Esophagus mucosa (tissue), 1 donor: Measurements from ENCODE around the gene SYK. TPM values are rescaled to one million over a fixed set of nuclear protein-coding genes. Genes with fewer than 3 reads are reported as not detected.
"Not testable (repeated sequence)": the region's sequence is repeated elsewhere in the genome, so short reads cannot be mapped to it uniquely, and the experiment has no call there.

Experiments used
- ATAC-seq: fragments of 200-7000 bp; cut with Tn5 transposase; one replicate; pipeline ENCODE4 v1.9.1; 2020
- total RNA-seq: library from RNA; stranded (reverse); gene quantifications from one replicate; pipeline ENCODE4 v1.2.4, GENCODE V29; 2023
- donor health status: DM: yes; HTN: yes; CAD: no.

The SYK gene
- total RNA-seq, 1 donor from 2014 or later = 60.3 TPM

- no peak for ATAC-seq
Observed at GRCh38 chr9:90881648-90882047, 80.0 kb downstream of the SYK start.

- ATAC-seq = no peak
Observed at GRCh38 chr9:90882991-90883600, 81.5 kb downstream of the SYK start.

DNA sequence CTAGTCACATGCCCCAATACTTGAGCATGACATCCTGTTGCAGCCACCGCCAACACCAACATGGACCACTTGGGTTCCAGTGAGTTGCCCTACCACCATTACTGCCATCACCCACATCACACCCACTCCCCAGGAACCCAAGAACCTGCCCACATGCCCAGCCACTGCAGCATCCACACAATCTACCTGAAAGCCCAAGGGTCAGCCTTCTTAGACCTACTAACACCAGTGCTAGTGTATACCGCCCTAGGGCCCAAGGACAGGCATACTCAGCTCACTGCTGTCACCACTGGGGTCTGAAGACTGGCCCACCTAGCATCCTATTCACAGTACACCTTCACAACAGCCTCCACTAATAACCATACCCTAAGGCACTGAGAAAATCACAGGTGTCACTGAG is 82.0 kb downstream of the SYK start:
- ATAC-seq = no peak

GRCh38 chr9:90884178-90884577 is 82.6 kb downstream of the SYK start:
- ATAC-seq = no peak

DNA sequence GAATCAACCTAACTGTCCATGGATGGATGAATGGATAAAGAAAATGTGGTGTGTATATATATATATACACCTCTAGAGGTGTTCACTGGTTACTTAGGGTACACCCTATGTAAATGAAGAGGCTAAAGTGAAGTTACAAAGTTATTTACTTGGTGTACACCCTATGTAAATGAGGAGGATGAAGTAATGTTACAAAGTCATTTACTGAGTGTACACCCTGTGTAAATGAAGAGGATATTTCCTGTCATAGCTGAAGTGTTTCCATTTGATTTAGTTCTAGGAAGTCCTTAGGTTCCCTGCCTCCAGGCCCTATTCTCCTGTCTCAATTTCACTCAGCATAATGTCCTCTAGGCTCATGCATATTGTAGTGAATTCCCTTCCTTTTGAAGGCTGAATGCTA is 85.2 kb downstream of the SYK start:
- ATAC-seq = not testable (repeated sequence)

DNA sequence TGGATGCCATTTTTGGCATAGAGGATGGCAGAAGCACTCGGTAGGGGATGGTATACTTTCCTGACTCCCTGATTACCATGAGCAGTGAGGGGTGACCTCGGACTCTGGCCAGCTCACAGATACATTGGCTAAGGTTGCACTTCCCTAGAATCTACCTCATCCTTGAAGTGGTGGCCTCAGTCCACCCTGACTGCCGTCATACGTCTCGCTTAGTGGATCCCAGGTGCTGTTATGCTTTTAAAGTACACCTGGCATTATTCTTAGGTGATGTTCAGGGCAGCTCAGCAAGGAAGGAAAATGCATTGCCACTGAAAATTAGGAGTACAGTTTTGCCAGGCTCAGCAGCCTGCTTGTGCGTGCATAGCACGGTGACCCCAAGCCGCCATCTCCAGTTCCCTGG is 87.3 kb downstream of the SYK start:
- no peak for ATAC-seq

DNA sequence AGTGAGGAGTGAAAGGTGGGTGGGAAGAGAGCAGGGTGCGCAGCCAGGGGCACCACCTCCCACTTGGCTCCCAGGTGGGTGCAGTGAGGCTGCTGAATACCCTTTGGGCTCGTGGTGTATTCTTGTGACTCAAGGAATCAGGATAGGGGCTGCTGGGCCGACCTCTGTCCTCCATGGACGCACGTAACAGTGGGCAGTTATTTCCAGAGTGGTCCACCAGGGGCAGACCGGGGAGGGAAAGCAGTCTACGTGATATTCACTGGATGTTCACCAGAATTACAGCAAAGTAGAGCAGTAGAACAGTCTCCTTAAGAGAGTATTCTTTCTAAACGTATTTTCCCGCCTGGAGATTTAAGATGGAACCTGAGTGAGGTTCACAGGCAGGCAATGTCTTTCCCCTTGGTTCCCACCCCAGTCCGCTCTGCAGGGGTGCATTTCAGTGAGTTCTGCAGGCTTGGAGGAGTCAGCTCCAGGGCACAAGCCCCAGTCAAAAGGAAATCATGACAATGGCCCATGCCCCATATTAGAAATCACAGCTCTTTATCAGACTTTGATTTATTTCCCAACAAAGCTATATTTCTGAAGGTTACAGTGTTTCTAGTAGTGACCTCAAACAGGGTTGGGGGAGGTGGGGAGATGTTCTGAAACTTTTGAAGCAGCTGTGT is 88.7 kb downstream of the SYK start:
- ATAC-seq = no peak

DNA sequence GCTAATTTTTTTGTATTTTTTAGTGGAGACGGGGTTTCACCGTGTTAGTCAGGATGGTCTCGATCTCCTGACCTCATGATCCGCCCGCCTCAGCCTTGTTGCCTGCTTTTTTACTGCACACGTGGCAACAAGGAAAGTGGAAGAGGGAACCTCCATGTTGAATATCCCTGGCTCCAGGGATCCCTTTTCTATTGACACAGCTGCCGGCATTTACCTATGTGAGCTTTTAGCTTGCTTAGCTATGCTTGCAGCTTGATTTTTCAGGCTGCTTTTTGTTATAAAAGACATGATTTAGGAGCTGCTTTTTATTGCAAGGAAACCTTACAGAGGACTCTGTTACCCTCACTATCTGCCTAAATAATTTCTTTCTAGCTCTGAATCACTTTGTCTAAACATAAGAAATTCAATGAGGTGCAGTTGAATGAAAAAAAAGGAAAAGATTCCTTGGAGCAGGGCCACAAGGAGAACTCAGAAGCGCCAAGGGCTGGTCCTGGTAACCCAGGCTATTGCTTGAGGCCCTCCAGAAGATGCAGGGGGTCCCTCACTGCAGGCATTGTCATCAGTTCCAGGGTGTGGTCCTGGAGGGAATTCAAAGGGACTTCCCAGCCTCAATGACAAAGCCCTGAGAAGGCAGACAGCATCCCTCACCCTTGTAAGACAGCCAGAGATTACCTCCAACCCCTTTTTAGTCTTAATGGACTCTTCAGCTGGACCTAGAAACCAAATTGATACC is 89.9 kb downstream of the SYK start:
- ATAC-seq = no peak

DNA sequence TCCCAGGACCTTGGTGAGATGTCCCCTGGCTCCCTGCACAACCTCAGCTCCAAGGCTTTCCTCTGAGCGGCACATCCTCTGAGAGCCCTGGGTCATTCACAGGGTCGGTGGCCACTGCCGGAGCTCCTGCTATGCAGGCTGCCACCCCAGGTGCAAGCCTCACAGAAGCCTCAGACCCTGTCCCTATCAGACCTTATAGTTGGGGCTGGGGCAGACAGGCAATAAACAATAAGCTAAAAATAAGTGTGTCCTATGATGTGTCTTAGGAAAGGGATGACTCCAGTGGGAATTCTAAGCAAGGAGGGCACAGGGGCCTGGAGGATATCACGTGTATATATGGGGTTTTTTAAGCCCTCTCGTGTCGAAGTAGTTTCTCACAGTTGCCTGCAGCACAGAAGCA is 91.3 kb downstream of the SYK start:
- no peak for ATAC-seq

GRCh38 chr9:90893706-90894105 is 92.1 kb downstream of the SYK start:
- ATAC-seq = no peak

GRCh38 chr9:90894986-90895687 is 93.5 kb downstream of the SYK start:
- peak; percentile 31 for ATAC-seq

DNA sequence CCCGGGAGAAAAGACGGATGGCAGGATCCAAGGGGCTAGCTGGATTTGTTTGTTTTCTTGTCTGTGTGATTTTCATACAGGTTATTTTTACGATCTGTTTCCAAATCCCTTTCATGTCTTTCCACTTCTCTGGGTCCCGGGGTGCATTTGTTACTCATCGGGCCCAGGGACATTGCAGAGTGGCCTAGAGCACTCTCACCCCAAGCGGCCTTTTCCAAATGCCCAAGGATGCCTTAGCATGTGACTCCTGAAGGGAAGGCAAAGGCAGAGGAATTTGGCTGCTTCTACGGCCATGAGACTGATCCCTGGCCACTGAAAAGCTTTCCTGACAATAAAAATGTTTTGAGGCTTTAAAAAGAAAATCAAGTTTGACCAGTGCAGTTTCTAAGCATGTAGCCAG is 94.2 kb downstream of the SYK start:
- ATAC-seq = no peak

DNA sequence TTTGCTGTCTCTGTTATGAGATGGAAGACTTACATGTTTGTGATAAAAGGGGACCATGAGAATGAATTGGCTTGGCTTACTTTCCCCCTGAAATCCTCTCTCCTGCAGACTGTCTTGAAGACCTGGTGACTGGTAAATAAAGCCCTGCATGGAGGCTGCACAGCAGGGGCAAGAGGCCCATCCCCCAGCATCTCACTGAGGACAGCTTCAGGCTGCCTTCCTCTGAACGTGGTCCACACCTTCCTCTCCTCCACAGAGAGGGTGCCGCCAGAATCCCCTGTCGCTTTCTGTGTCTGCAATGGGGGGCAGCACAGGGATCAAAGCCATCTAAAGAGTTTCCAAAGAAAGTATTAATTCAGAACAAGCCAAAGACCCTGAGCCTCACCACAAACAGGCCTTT is 94.6 kb downstream of the SYK start:
- no peak for ATAC-seq

GRCh38 chr9:90898228-90898627 is 96.6 kb downstream of the SYK start:
- ATAC-seq = no peak

DNA sequence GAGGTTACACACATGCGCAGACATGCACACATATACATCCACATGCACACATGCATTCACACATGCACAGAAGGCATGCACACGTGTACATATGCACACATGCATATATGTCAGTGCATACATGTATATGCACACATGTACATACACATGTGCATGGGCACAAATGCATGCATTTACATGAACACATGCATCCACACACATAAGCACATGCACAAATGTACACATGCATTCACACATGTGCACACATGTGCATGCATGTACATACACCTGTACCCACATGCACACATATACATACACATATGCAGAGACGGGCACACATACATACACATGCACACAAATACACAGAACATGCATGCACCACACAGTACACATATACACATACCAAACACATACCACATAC is 97.7 kb downstream of the SYK start:
- ATAC-seq = no peak

GRCh38 chr9:90900130-90900529 is 98.5 kb downstream of the SYK start:
- ATAC-seq = no peak

DNA sequence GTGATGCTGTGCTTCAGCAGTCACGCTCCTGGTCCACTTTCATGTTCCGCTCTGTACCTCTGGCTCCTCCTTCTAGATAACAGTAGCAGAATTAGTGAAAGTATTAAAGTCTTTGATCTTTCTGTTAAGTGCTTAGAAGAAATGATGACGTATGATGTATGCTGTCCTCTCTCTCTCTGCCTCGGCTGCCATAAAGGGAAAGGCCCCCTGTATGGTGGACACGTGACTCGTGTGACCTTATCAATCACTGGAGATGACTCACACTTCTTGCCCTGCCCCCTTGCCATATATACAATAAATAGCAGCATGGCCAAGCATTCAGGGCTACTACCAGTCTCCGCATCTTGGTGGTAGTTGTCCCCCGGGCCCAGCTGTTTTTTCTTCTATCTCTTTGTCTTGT is 100.3 kb downstream of the SYK start:
- ATAC-seq = no peak

GRCh38 chr9:90903766-90904424 is 102.3 kb downstream of the SYK start:
- peak; percentile 35 for ATAC-seq

DNA sequence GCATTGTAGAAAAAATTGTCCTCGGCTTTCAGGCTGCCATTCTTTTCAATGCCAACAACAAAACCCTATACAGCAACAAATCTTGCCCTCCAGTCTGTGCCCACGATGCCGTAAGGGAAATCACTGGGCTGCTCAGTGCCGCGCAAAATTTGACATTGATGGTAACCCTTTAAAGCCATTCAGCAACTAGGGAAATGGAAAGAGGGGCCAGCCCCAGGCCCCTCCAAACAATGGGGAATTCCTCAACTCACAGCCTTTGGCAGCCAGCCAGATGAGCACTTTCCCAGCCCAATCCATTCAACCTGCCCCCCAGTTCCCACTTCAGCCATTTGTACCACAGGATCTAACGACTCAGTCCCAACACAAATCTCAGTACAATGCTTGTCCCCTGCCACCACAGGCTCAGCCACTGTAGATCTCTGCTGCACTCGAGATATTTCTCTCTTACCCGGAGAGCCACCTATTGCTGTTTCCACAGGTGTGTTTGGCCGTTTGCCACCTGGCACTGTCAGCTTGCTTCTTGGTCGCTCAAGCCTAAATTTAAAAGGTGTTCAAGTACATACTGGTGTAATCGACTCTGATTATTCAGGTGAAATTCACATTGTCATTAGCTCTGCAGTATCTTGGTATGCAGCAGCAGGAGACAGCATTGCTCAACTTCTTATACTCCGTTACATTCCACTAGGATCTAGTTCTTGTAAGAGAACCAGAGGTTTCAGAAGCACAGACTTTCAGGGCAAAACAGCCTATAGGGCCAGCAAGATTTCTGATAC is 103.3 kb downstream of the SYK start:
- peak; percentile 52 for ATAC-seq

DNA sequence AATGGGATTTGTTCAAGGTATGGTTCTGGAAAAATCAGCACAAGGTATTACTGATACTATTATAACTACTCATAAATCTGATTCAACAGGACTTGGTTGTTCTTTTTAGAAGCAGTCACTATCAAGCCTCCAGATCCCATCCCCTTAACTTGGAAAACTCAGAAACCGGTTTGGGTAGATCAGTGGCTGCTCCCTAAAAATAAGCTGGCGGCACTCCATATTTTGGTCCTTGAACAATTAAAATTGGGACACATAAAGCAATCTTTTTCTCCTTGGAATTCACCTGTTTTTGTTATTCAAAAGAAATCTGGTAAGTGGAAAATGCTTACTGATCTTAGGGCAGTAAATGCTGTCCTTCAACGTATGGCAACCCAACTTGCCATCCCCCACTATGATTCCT is 104.2 kb downstream of the SYK start:
- no peak for ATAC-seq

DNA sequence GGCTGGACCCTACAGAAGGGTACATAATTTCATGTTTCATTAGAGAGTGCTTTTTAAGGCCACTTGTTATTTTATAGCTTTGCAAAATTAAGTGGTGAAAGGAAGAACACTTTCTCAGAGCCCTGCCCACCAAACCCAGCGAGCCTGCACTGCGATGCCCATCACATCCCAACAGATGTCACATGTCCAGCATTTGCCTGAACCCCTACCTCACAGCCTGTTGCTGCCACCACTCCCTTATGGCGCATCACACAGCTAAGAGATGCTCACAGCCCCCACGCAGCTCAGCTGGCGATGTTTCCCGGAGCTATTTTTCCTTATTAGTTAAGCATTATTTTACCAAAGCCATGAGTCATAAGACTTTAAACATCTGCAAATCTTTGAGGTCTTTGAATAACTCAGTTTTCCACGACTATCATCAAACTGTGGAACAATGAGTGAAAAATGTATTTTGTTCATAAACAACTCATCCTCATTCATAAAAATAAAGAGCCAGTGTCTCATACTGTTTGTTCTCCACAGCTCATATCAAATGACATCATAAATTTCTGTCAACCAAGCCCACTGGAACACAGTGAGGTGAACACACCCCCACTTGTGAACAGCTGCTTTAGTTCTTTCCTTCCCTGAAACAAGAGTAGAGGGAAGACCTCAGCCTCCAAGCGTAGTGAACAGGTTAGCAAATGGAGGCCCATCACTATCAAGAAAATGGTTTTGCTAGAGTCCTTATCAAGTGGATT is 104.9 kb downstream of the SYK start:
- no peak for ATAC-seq
